H9 (cell line): ENCODE data around the gene PLEKHA7. TPM values are rescaled to one million over a fixed set of nuclear protein-coding genes. Genes with fewer than 3 reads are reported as not detected.

Experiments used
- DNase-seq: peaks from one replicate; pipeline ENCODE4 v3.0.0-alpha.2; 2017
- H2AFZ ChIP-seq: one replicate; pipeline ENCODE4 v1.6.1; 2013; ENCODE audit warnings: mild to moderate bottlenecking, low read length, control low read depth, moderate library complexity
- H2AK5ac ChIP-seq: 2 replicates; pipeline ENCODE4 v1.6.1; 2013; ENCODE audit warnings: low read length, control low read depth, mixed read lengths; ENCODE audit not compliant: insufficient read length
- H2BK120ac ChIP-seq: one replicate; pipeline ENCODE4 v1.6.1; 2013; ENCODE audit warnings: low read depth, mild to moderate bottlenecking, low read length, control low read depth, inconsistent platforms; ENCODE audit not compliant: poor library complexity, severe bottlenecking
- H2BK12ac ChIP-seq: 2 replicates; pipeline ENCODE4 v1.6.1; 2013; ENCODE audit warnings: low read length, control low read depth, mixed read lengths, low read depth; ENCODE audit not compliant: insufficient read length
- H2BK15ac ChIP-seq: 2 replicates; pipeline ENCODE4 v1.6.1; 2013; ENCODE audit warnings: low read depth, low read length, control low read depth
- H2BK20ac ChIP-seq: one replicate; pipeline ENCODE4 v1.6.1; 2013; ENCODE audit warnings: low read depth, mild to moderate bottlenecking, low read length, control low read depth, inconsistent platforms; ENCODE audit not compliant: poor library complexity, severe bottlenecking
- H2BK5ac ChIP-seq: 2 replicates; pipeline ENCODE4 v1.6.1; 2013; ENCODE audit warnings: low read length, control low read depth, mixed read lengths; ENCODE audit not compliant: insufficient read length
- H3K14ac ChIP-seq: 2 replicates; pipeline ENCODE4 v1.6.1; 2013; ENCODE audit warnings: low read length, control low read depth; ENCODE audit not compliant: insufficient read depth
- H3K18ac ChIP-seq: 2 replicates; pipeline ENCODE4 v1.6.1; 2013; ENCODE audit warnings: low read depth, mild to moderate bottlenecking, mixed read lengths, low read length, control low read depth; ENCODE audit not compliant: insufficient read length
- H3K23ac ChIP-seq: 2 replicates; pipeline ENCODE4 v1.6.1; 2013; ENCODE audit warnings: low read length, control low read depth, mixed read lengths, low read depth; ENCODE audit not compliant: insufficient read length
- H3K23me2 ChIP-seq: 2 replicates; pipeline ENCODE4 v1.6.1; 2013; ENCODE audit warnings: low read depth, mild to moderate bottlenecking, mixed read lengths, low read length, control low read depth; ENCODE audit not compliant: insufficient read length, poor library complexity, severe bottlenecking
- H3K27ac ChIP-seq: 2 replicates; pipeline ENCODE4 v1.5.1; 2013; ENCODE audit warnings: low read length, control low read depth, mixed read lengths, low read depth; ENCODE audit not compliant: insufficient read length
- H3K27me3 ChIP-seq: 2 replicates; pipeline ENCODE4 v1.6.1; 2013; ENCODE audit warnings: low read length, control low read depth, inconsistent platforms; ENCODE audit not compliant: insufficient read depth
- H3K4ac ChIP-seq: 2 replicates; pipeline ENCODE4 v1.6.1; 2013; ENCODE audit warnings: low read depth, mild to moderate bottlenecking, control low read depth, inconsistent platforms, low read length, moderate library complexity
- H3K4me1 ChIP-seq: 2 replicates; pipeline ENCODE4 v1.6.1; 2013; ENCODE audit warnings: low read length, control low read depth, inconsistent platforms; ENCODE audit not compliant: insufficient read depth
- H3K4me2 ChIP-seq: 2 replicates; pipeline ENCODE4 v1.6.1; 2013; ENCODE audit warnings: low read length, control low read depth, mixed read lengths; ENCODE audit not compliant: insufficient read length, insufficient read depth
- H3K56ac ChIP-seq: 2 replicates; pipeline ENCODE4 v1.6.1; 2013; ENCODE audit warnings: low read depth, mild to moderate bottlenecking, mixed read lengths, low read length, control low read depth; ENCODE audit not compliant: insufficient read length
- H3K79me1 ChIP-seq: 2 replicates; pipeline ENCODE4 v1.6.1; 2013; ENCODE audit warnings: low read depth, mild to moderate bottlenecking, moderate library complexity, low read length, control low read depth, inconsistent platforms; ENCODE audit not compliant: insufficient read depth, poor library complexity, severe bottlenecking
- H3K79me2 ChIP-seq: 2 replicates; pipeline ENCODE4 v1.6.1; 2013; ENCODE audit warnings: low read length, control low read depth, inconsistent platforms; ENCODE audit not compliant: insufficient read depth
- H3K9ac ChIP-seq: 2 replicates; pipeline ENCODE4 v1.6.1; 2013; ENCODE audit warnings: low read length, control low read depth, mixed read lengths; ENCODE audit not compliant: insufficient read length; ENCODE audit errors: extremely low read depth
- H3K9me3 ChIP-seq: one replicate; pipeline ENCODE4 v1.6.1; 2013; ENCODE audit warnings: low read depth, low read length, inconsistent platforms; ENCODE audit not compliant: control insufficient read depth
- H3T11ph ChIP-seq: one replicate; pipeline ENCODE4 v1.6.1; 2013; ENCODE audit warnings: mild to moderate bottlenecking, low read length, control low read depth, inconsistent platforms
- H4K20me1 ChIP-seq: one replicate; pipeline ENCODE4 v1.6.1; 2013; ENCODE audit not compliant: control insufficient read depth, insufficient read length, insufficient read depth
- H4K5ac ChIP-seq: 2 replicates; pipeline ENCODE4 v1.6.1; 2013; ENCODE audit warnings: low read depth, mild to moderate bottlenecking, mixed read lengths, low read length, control low read depth; ENCODE audit not compliant: insufficient read length
- H4K8ac ChIP-seq: replicated peaks from 2 replicates; pipeline ENCODE4 v1.6.1; 2013; ENCODE audit warnings: low read length, control low read depth, mixed read lengths, low read depth; ENCODE audit not compliant: insufficient read length
- H4K91ac ChIP-seq: 2 replicates; pipeline ENCODE4 v1.6.1; 2013; ENCODE audit warnings: low read depth, mild to moderate bottlenecking, moderate library complexity, mixed read lengths, low read length, control low read depth; ENCODE audit not compliant: insufficient read length
- H3K27ac Mint-ChIP-seq, 3 experiments: 2 replicates in 2 of 3; 3 replicates in 1 of 3; pipeline ENCODE4 v1.8.0; 2020 to 2021; ENCODE audit warnings: mixed read lengths in 3 of 3, mild to moderate bottlenecking in 1 of 3, moderate library complexity in 1 of 3
- H3K27me3 Mint-ChIP-seq: 2 replicates; pipeline ENCODE4 v1.8.0; 2021; ENCODE audit warnings: low read depth, mild to moderate bottlenecking, moderate library complexity, mixed read lengths
- H3K36me3 Mint-ChIP-seq, 3 experiments: 2 replicates in 2 of 3; 3 replicates in 1 of 3; pipeline ENCODE4 v1.8.0; 2020 to 2021; ENCODE audit warnings: low read depth in 3 of 3, mixed read lengths in 3 of 3; ENCODE audit not compliant: insufficient read depth in 1 of 3
- H3K4me1 Mint-ChIP-seq, 2 experiments: 2 replicates each; pipeline ENCODE4 v1.8.0; 2020; ENCODE audit warnings: mixed read lengths in 2 of 2
- H3K4me3 Mint-ChIP-seq, 2 experiments: 2 replicates in 1 of 2; 3 replicates in 1 of 2; pipeline ENCODE4 v1.8.0; 2020 to 2021; ENCODE audit warnings: mild to moderate bottlenecking in 2 of 2, mixed read lengths in 2 of 2, moderate library complexity in 1 of 2
- H3K9me3 Mint-ChIP-seq, 2 experiments: 2 replicates in 1 of 2; 3 replicates in 1 of 2; pipeline ENCODE4 v1.8.0; 2020; ENCODE audit warnings: mild to moderate bottlenecking in 2 of 2, mixed read lengths in 2 of 2, moderate library complexity in 1 of 2
- CTCF ChIP-seq: fragments of 200-600 bp; sonication (generic); conservative IDR thresholded peaks from 3 replicates; pipeline ENCODE4 v1.8.0; 2021; ENCODE audit warnings: antibody characterized with exemption, mild to moderate bottlenecking
- WGBS: extraction: QIAGEN DNeasy Blood & Tissue Kit; methylation state at CpG from one replicate; pipeline ENCODE4 v1.1.7; 2013; ENCODE audit warnings: missing lambda C conversion rate, low lambda C conversion rate, mixed read lengths; ENCODE audit not compliant: insufficient read length; ENCODE audit errors: extremely low coverage; 5-methylcytosine and 5-hydroxymethylcytosine counted together
- total RNA-seq: library from RNA; stranded (reverse); gene quantifications from 2 replicates; pipeline ENCODE4 v1.2.1, GENCODE V29; 2021

Gene PLEKHA7
- total RNA-seq, 1 experiment from 2014 or later, result 21.0 TPM

- peaks cover 8 to 16% of the 10 kb centered on the region in 2 experiments for H3K4me1 Mint-ChIP-seq
Measured at GRCh38 chr11:16840951-16841350, 173.3 kb downstream of the PLEKHA7 start.

More at GRCh38 chr11:16840951-16841350, 173.3 kb downstream of the PLEKHA7 start:
- H3K27ac ChIP-seq, result no peak overlapping the region
- no peaks in the 10 kb centered on the region for H3K27me3 ChIP-seq
- H2AK5ac ChIP-seq, result no peak overlapping the region
- no CpG with 5 or more reads among the region's 2 CpGs for WGBS
- H3K4ac ChIP-seq, result no peak overlapping the region
- no peak overlapping the region for H2BK15ac ChIP-seq
- H2BK20ac ChIP-seq, result no peak overlapping the region
- H3K23ac ChIP-seq, result no peak overlapping the region
- H2AFZ ChIP-seq, result no peak overlapping the region
- H3K23me2 ChIP-seq, result no peaks in the 10 kb centered on the region
- no peak overlapping the region for H3K9ac ChIP-seq
- no peak overlapping the region for H4K8ac ChIP-seq
- H2BK120ac ChIP-seq, result no peak overlapping the region
- TF ChIP-seq CTCF, result no peak
- no peak overlapping the region for H3T11ph ChIP-seq
- no peak overlapping the region for H3K4me3 Mint-ChIP-seq
- H3K27me3 Mint-ChIP-seq, result no peaks in the 10 kb centered on the region
- H3K56ac ChIP-seq, result no peak overlapping the region
- H4K20me1 ChIP-seq, result no peaks in the 10 kb centered on the region
- H3K4me2 ChIP-seq, result no peak overlapping the region
- no peaks in the 10 kb centered on the region for H3K79me1 ChIP-seq
- H3K36me3 Mint-ChIP-seq, result peaks cover 6 to 18% (median 15%) of the 10 kb centered on the region in 3 experiments; a peak in 6 of 7 replicates
- H3K9me3 Mint-ChIP-seq, result no peaks in the 10 kb centered on the region
- H4K91ac ChIP-seq, result no peak overlapping the region
- no peak overlapping the region for H2BK12ac ChIP-seq
- no peak overlapping the region for H3K14ac ChIP-seq
- H4K5ac ChIP-seq, result no peak overlapping the region
- H3K27ac Mint-ChIP-seq, result peak overlapping the region in 1 of 3 experiments; percentile 44; a peak in 1 of 7 replicates
- H2BK5ac ChIP-seq, result no peak overlapping the region
- H3K18ac ChIP-seq, result no peak overlapping the region
- no peaks in the 10 kb centered on the region for H3K79me2 ChIP-seq
- DNase-seq, result no peak
- H3K4me1 ChIP-seq, result no peaks in the 10 kb centered on the region
- no peaks in the 10 kb centered on the region for H3K9me3 ChIP-seq
